Activated T-cell treated with anti-CD3 and anti-CD28 coated beads, Interleukin-2, amount 50 U/mL, for 48 hours (primary cell): Measurements from ENCODE around the gene CABP7.

ENCODE experiments used
- DNase-seq, 2 experiments: peaks; one replicate each; pipeline ENCODE4 v3.0.0-alpha.2; 2020

The CABP7 gene

DNA sequence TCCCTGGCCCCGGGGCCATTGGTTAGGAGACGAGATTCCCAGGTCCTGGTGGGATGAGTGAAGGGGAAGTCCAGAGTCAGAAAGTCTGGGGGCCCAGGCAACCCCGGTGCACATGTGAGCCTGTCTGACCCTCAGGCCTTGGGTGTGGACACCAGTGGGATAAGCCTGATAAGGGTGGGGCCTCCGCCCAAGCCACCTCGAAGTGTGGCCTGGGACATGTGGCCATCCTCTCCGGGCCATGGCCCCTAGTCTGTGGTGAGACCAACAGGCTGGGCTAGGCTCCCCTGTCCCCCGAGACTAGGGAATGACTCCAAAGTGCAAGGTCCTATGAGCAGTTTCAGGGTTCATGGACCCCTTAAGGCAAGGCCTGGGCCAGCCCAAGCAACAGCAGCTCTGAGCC is 6.3 kb downstream of the CABP7 start:
- DNase-seq = no peak

- no peak for DNase-seq
These were observed 6.8 kb downstream of the CABP7 start for GRCh38 chr22:29726512-29727130.

GRCh38 chr22:29727131-29727523 is 7.3 kb downstream of the CABP7 start:
- DNase-seq = peak in 1 of 2 experiments; percentile 34

- no peak for DNase-seq
These were observed 9.4 kb downstream of the CABP7 start for GRCh38 chr22:29729161-29729560.

DNA sequence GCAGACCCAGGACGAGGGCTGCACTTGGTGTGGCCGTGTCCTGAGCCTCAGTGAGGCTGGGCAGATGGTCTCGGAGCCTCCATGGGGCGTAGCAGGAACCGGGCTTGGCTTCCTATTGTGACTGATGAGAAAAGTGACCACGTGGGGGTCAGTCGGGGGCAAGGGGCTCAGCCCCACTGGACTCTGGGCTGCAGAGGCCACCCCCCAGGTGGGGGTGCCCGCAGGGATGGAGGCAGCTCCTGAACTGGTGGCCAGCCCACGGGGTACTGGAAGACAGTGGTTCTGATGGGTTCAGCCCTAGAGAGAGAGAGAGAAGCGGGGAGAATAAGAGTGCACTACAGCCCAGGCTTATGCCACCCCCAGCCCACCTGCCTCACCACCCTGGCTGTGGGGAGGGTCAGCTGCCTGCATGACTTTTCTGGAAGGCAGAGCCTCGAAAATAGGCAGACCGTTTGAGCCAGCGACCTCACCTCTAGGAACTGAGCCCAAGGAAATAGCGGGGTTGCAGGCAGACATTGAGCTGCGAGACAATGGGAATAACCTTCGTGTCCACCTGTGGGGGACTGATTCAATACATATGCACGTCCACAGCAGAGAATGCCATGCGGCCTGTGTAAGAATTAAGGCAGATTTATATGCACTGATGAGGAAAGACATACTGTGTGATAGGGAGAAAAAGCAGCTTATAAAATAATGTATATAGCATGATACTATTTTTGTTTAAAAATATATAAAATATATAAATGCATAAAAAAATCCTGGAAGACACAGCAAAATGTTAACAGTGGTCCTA is 11.5 kb downstream of the CABP7 start:
- DNase-seq = no peak

DNA sequence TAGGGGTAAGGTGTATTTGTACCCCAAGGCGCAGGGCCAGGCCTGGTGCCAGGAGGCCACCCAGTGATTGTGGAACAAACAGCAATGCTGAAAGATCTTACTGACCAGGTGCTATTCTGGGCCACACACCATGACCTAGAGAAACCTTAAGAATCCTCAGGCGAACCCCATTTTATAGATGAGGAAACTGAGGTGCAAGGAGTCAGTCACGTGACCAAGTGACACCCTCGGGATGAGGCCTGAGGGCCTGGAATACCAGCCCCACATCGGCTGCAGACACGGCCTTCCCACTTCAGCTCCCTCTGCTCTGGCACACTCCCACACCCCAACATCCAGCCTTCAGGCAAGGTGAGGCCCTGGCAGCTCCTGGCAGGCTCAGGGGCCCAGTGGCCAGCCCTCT is 13.1 kb downstream of the CABP7 start:
- DNase-seq = no peak

GRCh38 chr22:29733362-29734201 is 13.8 kb downstream of the CABP7 start:
- no peak for DNase-seq

- DNase-seq = no peak
These were observed 14.6 kb downstream of the CABP7 start for GRCh38 chr22:29734406-29734805.

DNA sequence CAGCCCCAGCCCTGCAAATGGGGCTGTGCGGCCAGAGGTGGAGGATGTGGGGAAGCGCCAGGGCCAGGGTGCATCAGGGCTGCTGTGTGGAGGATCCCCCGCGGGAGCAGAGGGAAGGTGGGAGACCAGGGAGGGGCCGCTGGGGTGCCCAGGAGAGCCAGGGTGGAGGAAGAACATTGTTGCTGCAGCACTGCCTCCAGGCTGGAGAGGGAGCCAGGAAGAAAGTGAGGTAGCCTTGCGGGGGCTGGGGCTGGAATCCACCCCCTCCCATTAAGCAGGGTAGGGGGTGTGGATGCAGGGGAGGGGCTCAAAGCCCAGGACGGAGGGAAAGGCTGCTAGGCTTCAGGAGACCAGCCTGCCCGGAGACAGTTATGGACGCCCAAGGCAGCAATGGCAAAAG is 15.0 kb downstream of the CABP7 start:
- DNase-seq = no peak

GRCh38 chr22:29735416-29735815 is 15.6 kb downstream of the CABP7 start:
- DNase-seq = no peak

DNA sequence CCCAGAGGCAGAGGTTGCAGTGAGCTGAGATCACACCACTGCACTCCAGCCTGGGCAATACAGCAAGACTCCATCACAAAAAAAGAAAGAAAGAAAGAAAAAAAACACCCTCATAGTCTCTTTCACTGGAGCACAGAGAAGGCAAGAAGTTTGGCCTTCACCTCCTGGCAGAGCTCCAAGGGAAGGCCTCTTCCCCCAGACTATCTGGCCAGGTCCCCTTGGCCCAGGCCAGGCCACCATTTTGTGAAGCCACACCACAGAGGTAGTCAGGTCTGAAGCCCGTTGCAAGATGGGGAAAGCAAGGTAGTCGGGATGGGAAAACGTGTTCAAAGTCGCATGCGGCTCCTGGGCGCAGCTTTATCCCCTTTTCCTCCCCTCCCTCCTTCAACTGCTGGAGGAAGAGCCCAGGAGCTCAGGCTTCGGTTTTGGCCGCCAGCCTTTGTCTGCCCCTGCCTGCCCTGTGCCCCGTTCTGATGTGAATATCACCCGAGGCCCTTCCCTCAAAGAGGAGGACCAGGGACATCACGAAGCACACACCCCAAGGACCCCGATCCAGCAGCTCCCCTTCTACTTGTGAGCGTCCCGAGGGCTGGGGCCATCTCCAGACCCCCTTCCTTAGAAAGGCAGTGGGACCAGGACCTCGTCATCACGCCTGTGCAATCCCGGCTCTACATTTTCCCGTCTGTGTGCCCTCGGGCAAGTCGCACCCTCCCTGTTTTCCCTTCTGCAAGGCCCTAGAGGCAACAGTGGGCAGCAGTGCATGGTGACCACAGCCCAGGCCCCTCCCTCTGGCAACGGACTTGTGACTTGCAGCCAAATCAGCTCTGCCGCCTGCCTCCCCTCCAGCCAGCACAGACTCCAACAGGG is 17.7 kb downstream of the CABP7 start:
- no peak for DNase-seq

GRCh38 chr22:29738118-29738815 is 18.5 kb downstream of the CABP7 start:
- DNase-seq = no peak

DNA sequence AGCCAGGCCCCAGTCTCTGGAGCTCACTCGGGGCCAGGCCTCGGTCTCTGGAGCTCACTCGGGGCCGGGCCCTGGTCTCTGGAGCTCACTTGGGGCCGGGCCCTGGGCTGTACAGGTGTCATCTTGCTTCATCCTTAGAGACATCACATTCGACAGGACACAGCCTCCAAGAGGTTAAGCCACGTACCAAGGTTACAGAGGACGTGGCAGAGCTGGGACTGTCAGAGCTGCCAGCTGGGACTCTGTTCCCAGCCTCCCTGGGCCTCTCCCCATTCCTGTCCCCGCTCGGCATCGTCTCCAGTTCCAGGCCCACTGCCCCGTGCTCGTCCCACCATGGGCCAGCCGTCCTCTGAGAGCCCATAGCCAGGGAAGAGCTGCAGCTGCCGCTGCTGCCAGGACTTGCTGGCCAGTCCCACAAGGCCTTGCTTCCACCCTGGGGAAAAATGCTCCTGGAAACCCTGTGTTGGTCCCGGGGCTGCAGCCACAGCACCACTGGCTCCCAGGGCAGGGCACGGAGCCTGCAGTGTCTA is 19.6 kb downstream of the CABP7 start:
- no peak for DNase-seq

DNA sequence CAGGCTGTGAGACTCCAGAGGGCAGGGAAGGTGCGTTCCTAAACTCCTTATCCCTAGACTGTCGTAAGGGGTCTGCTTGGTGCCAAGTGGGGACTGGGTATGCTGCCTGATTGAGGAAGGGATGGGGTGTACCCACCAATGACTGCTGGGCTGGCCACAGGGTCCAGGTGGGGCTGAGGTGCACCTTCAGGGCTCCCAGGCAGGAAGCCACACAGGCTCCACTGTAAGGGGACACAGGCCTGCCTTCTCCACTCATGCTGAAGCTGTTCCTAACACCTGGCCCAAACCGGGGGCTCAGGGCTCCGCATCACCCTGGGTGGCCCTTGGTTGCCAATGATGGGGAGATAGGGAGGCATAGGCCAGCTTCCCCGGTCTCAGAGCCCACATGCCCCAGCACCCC is 20.4 kb downstream of the CABP7 start:
- DNase-seq = no peak

- DNase-seq = no peak
These were observed 22.1 kb downstream of the CABP7 start for GRCh38 chr22:29741926-29742325.

DNA sequence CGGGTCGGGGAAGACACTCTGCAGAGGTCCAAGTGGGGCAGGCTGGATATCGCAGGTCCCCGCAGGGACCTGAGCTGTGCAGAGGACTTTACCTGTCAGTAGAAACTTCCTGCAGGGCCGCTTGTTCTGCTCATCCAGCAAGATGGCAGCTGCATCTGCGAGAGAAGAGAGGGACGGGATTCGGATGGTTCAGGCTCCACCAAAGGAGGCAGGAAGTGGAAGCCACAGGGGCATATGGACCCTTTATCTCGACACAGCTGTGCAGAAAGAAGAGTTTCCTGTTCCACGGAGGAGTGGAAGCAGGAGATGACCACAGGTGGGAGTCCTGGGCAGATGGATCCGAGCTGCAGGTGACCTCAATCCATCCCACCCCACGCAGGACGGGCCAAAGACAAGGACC is 22.5 kb downstream of the CABP7 start:
- DNase-seq = no peak

GRCh38 chr22:29744902-29745301 is 25.1 kb downstream of the CABP7 start:
- DNase-seq = no peak

DNA sequence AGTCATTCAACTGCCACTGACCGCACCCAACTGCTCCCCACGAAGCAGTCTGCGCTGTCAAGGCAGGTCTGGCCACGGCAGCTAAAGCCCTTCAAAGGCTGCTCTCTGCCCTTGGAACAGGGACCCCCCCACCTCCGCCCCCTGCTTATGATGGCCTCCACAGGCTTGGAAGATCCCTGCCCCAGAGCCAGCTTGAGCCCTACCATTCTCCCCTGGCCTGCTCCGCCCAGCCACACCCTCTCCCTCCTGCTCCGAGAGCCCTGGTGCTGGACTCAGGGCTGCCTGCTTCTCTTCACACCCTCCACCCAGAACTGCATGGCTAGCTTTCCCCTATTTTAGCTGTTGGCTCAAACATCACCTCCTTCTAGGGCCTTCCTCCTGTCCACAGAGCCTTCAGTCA is 28.0 kb downstream of the CABP7 start:
- DNase-seq = no peak

DNA sequence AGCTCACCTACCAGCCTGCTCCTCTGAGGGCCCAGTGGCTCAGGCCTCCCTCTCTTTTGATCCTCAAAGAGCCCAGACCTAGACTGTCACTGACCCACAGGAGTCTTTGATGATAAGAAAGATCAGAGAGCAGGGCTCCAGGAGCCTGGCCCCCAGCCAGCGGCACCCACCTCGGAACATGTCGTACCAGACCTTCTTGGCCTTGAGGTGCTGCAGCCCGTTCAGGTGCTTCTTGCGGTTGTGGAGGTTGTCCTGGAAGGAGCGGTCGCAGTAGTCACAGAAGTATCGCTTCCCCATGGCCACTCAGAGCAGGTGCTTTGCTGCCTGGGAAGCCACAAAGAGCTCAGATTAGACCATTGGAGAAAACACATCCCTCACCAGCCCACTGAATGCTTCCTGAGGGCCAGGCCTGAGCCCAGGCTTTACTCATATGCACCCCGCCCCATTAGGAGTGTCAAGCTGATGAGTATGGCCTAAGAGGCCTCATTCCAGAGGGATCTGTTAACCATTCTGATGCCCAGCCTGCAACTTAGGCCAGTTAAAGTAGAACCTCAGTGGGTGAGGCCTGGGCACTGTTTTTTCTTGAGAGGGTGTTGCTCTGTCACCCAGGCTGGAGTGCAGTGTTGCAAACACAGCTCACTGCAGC is 28.6 kb downstream of the CABP7 start:
- DNase-seq = no peak

GRCh38 chr22:29750029-29750428 is 30.2 kb downstream of the CABP7 start:
- DNase-seq = no peak
